Measurements from ENCODE around the gene BCL2L12.
A peak's percentile ranks its signal among the peaks of the same experiment; 100 is the strongest.

BCL2L12 gene

GRCh38 chr19:49684983-49685553 lies 19.3 kb downstream of the BCL2L12 start:
- ATAC-seq (replicated peaks; ENCODE audit: extremely low read depth, poor library complexity, severe bottlenecking): no peak
- Mint-ChIP-seq H3K27ac (ENCODE audit: low read depth) (peak overlapping the region; percentile 67), H3K36me3 (ENCODE audit: insufficient read depth) (peaks cover 32% of the 10 kb centered on the region), H3K4me3 (no peak overlapping the region), H3K9me3 (no peaks in the 10 kb centered on the region), H3K27me3 (peaks cover 6% of the 10 kb centered on the region), H3K4me1 (peaks cover 26% of the 10 kb centered on the region)
- no peak for DNase-seq (ENCODE audit: low spot score in 2 of 2)

GRCh38 chr19:49685845-49686332 lies 20.2 kb downstream of the BCL2L12 start:
- Mint-ChIP-seq H3K27ac (ENCODE audit: low read depth) (peak overlapping the region; percentile 67), H3K4me3 (no peak overlapping the region), H3K36me3 (ENCODE audit: insufficient read depth) (peaks cover 34% of the 10 kb centered on the region), H3K9me3 (no peaks in the 10 kb centered on the region), H3K4me1 (peaks cover 27% of the 10 kb centered on the region), H3K27me3 (peaks cover 14% of the 10 kb centered on the region)
- DNase-seq (ENCODE audit: low spot score in 2 of 2): no peak
- ATAC-seq (replicated peaks; ENCODE audit: extremely low read depth, poor library complexity, severe bottlenecking): no peak

GRCh38 chr19:49686503-49687088 lies 20.9 kb downstream of the BCL2L12 start:
- Mint-ChIP-seq H3K4me3 (no peak overlapping the region), H3K27me3 (peaks cover 21% of the 10 kb centered on the region), H3K9me3 (no peaks in the 10 kb centered on the region), H3K27ac (ENCODE audit: low read depth) (no peak overlapping the region), H3K36me3 (ENCODE audit: insufficient read depth) (peaks cover 32% of the 10 kb centered on the region), H3K4me1 (peaks cover 30% of the 10 kb centered on the region)
- DNase-seq (ENCODE audit: low spot score in 2 of 2) (no peak), ATAC-seq (replicated peaks; ENCODE audit: extremely low read depth, poor library complexity, severe bottlenecking) (no peak)

GRCh38 chr19:49687150-49687549 lies 21.4 kb downstream of the BCL2L12 start:
- H3K27ac Mint-ChIP-seq (ENCODE audit: low read depth): no peak overlapping the region
- no peak for DNase-seq (ENCODE audit: low spot score in 2 of 2)
- peaks cover 27% of the 10 kb centered on the region for H3K27me3 Mint-ChIP-seq
- peaks cover 28% of the 10 kb centered on the region for H3K36me3 Mint-ChIP-seq (ENCODE audit: insufficient read depth)
- no peaks in the 10 kb centered on the region for H3K9me3 Mint-ChIP-seq
- peaks cover 30% of the 10 kb centered on the region for H3K4me1 Mint-ChIP-seq
- H3K4me3 Mint-ChIP-seq: no peak overlapping the region
- no peak for ATAC-seq (replicated peaks; ENCODE audit: extremely low read depth, poor library complexity, severe bottlenecking)

- H3K27ac Mint-ChIP-seq (ENCODE audit: low read depth): no peak overlapping the region
- peaks cover 30% of the 10 kb centered on the region for H3K4me1 Mint-ChIP-seq
- no peak for DNase-seq (ENCODE audit: low spot score in 2 of 2)
- H3K27me3 Mint-ChIP-seq: peaks cover 33% of the 10 kb centered on the region
- H3K36me3 Mint-ChIP-seq (ENCODE audit: insufficient read depth): peaks cover 25% of the 10 kb centered on the region
- H3K4me3 Mint-ChIP-seq: no peak overlapping the region
- no peak for ATAC-seq (replicated peaks; ENCODE audit: extremely low read depth, poor library complexity, severe bottlenecking)
- H3K9me3 Mint-ChIP-seq: no peaks in the 10 kb centered on the region
Observed at GRCh38 chr19:49687566-49688316, 22.0 kb downstream of the BCL2L12 start.

- H3K4me1 Mint-ChIP-seq: peaks cover 30% of the 10 kb centered on the region
- H3K9me3 Mint-ChIP-seq: no peaks in the 10 kb centered on the region
- ATAC-seq (replicated peaks; ENCODE audit: extremely low read depth, poor library complexity, severe bottlenecking): no peak
- peaks cover 21% of the 10 kb centered on the region for H3K36me3 Mint-ChIP-seq (ENCODE audit: insufficient read depth)
- H3K4me3 Mint-ChIP-seq: no peak overlapping the region
- H3K27ac Mint-ChIP-seq (ENCODE audit: low read depth): no peak overlapping the region
- H3K27me3 Mint-ChIP-seq: peaks cover 34% of the 10 kb centered on the region
- DNase-seq (ENCODE audit: low spot score in 2 of 2): no peak
Observed at GRCh38 chr19:49688531-49689132, 22.9 kb downstream of the BCL2L12 start.

- Mint-ChIP-seq H3K4me1 (peaks cover 25% of the 10 kb centered on the region), H3K4me3 (peak within 1 kb of the TSS; percentile 80), H3K27ac (ENCODE audit: low read depth) (no peak within 1 kb of the TSS), H3K9me3 (no peaks in the 10 kb centered on the region), H3K27me3 (peaks cover 34% of the 10 kb centered on the region), H3K36me3 (ENCODE audit: insufficient read depth) (peaks cover 15% of the 10 kb centered on the region)
- ATAC-seq (replicated peaks; ENCODE audit: extremely low read depth, poor library complexity, severe bottlenecking) (peak; percentile 36), DNase-seq (ENCODE audit: low spot score in 2 of 2) (no peak)
Observed at GRCh38 chr19:49689133-49690078, 23.7 kb downstream of the BCL2L12 start, which contains the start of gene ADM5. TSS of gene ADM5 (plus strand) at chr19:49689594. CDS start at chr19:49689838, 244 bp downstream.

- Mint-ChIP-seq H3K27ac (ENCODE audit: low read depth) (peak overlapping the region; percentile 90), H3K4me1 (peaks cover 25% of the 10 kb centered on the region), H3K27me3 (peaks cover 34% of the 10 kb centered on the region), H3K4me3 (peak overlapping the region; percentile 80), H3K9me3 (no peaks in the 10 kb centered on the region), H3K36me3 (ENCODE audit: insufficient read depth) (peaks cover 15% of the 10 kb centered on the region)
- ATAC-seq (replicated peaks; ENCODE audit: extremely low read depth, poor library complexity, severe bottlenecking) (no peak), DNase-seq (ENCODE audit: low spot score in 2 of 2) (no peak)
Observed at GRCh38 chr19:49690079-49690655, 24.4 kb downstream of the BCL2L12 start.

- DNase-seq (ENCODE audit: low spot score in 2 of 2) (no peak), ATAC-seq (replicated peaks; ENCODE audit: extremely low read depth, poor library complexity, severe bottlenecking) (no peak)
- Mint-ChIP-seq H3K27me3 (peaks cover 34% of the 10 kb centered on the region), H3K4me1 (peaks cover 25% of the 10 kb centered on the region), H3K27ac (ENCODE audit: low read depth) (peak within 1 kb of the TSS; percentile 90), H3K36me3 (ENCODE audit: insufficient read depth) (peaks cover 12% of the 10 kb centered on the region), H3K4me3 (peak within 1 kb of the TSS; percentile 80), H3K9me3 (no peaks in the 10 kb centered on the region)
Observed at GRCh38 chr19:49690656-49691242, 25.0 kb downstream of the BCL2L12 start, which contains the start of gene CPT1C. TSS of gene CPT1C (plus strand) at chr19:49691116. CDS start at chr19:49692253, 1,137 bp downstream.

GRCh38 chr19:49691243-49692146 lies 25.8 kb downstream of the BCL2L12 start:
- Mint-ChIP-seq H3K36me3 (ENCODE audit: insufficient read depth) (peaks cover 12% of the 10 kb centered on the region), H3K27ac (ENCODE audit: low read depth) (peak overlapping the region; percentile 90), H3K9me3 (no peaks in the 10 kb centered on the region), H3K27me3 (peaks cover 34% of the 10 kb centered on the region), H3K4me1 (peaks cover 25% of the 10 kb centered on the region), H3K4me3 (peak overlapping the region; percentile 80)
- DNase-seq (ENCODE audit: low spot score in 2 of 2) (no peak), ATAC-seq (replicated peaks; ENCODE audit: extremely low read depth, poor library complexity, severe bottlenecking) (no peak)

Data from central memory CD8-positive, alpha-beta T cell (primary cell).